ENCODE results near the gene PIK3R6.

DNA sequence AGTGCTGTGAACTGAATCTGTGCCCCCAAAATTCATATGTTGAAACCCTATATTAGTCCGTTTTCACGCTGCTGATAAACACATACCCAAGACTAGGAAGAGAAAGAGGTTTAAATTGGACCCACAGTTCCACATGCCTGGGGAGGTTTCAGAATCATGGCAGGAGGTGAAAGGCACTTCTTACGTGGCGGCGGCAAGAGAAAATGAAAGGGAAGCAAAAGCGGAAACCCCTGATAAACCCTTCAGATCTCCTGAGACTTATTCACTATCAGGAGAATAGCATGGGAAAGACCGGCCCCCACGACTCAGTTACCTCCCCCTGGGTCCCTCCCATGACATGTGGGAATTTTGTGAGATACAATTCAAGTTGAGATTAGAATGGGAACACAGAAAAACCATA is 105.5 kb downstream of the PIK3R6 start:
- no peak for TF ChIP-seq CTCF (conservative IDR thresholded peaks at IDR 0.05 in 1 of 2, IDR thresholded peaks at IDR 0.05 in 1 of 2; ENCODE audit: extremely low read depth in 1 of 2, insufficient read depth in 1 of 2, low read depth in 1 of 2, low read length in 2 of 2)
- no peak for TF ChIP-seq EZH2 (IDR thresholded peaks at IDR 0.05; ENCODE audit: borderline replicate concordance, low read length)
